Ramos (cell line): ENCODE data around the gene SBNO2.

Experiments
- in situ Hi-C: fragments of 300-500 bp; cut with MboI; formaldehyde crosslinking; loops from one replicate; pipeline ENCODE4 v1.14.3; 2022; ENCODE audit warnings: low sequenced_read_pairs; ENCODE audit not compliant: unreplicated experiment

SBNO2 gene

GRCh38 chr19:1093811-1094553, 80.1 kb downstream of the SBNO2 start:
- in situ Hi-C loops: no loop called here

GRCh38 chr19:1093330-1093729, 80.7 kb downstream of the SBNO2 start:
- in situ Hi-C loops: no loop called here

DNA sequence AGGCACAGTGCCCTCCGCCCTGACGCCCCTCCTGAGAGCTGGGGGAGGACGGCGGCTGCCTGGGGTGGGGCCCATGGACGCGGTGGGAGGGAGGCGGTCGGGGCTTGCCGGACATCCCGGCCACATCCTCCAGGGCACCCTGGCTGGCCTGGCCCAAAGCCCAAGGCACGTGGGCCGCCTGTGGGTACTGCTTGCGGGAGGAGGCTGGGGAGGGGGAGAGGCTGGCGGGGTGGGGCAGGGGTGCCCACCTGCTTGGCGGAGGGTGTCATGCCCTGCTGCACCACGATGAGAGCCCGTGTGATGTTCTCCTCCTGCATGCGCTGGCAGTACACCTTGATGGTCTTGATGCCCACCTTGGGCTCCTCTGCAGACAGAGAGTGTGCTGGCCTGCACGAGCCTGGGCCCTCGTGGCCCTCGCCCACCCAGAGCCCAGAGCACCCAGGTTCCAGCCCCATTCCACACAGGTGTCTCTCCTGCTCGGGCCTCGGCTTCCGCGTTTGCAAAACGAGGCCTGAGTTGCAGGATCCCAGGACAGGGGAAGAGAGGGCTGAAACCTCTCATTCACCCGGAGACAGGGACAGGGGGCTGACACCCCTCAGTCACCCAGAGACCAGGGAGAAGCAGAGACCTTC, 82.4 kb downstream of the SBNO2 start:
- in situ Hi-C loops: no loop called here

GRCh38 chr19:1090731-1091543, 83.1 kb downstream of the SBNO2 start:
- in situ Hi-C loops: no loop called here

- in situ Hi-C loops: no loop called here
Observed at GRCh38 chr19:1089891-1090290, 84.2 kb downstream of the SBNO2 start.

DNA sequence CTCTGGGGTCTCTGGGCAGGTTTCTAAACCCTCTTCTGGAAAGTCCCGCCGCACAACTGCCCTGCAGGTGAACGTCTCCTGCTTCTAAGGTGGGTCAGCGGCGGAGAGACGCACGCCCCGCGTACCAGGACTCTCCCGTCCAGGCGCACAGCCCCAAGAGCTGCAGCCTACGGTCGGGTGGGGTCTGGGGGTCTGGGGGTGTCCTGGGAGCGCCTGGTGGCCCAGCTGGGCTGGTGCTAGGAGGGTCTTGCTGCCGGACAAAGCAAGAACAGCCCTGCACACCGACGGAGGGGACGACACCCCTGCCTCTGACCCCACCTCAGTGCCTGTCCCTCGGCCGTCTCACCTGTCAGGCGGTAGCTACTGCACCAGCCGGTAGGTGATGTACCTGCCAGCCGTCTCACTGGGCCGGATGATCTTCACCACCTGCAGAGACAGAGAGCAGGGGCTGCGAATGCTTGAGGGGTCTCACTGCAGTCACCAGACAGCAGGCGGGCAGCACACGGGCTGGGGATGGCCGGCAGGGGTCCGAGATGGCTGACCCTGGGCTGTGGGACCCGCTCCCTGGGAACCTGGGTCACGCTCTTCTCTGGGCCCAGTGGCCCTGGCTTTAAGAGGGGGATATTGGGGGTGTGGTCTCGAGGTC, 84.8 kb downstream of the SBNO2 start:
- in situ Hi-C loops: no loop called here

GRCh38 chr19:1088416-1089010, 85.6 kb downstream of the SBNO2 start:
- in situ Hi-C loops: no loop called here

GRCh38 chr19:1087813-1088415, 86.2 kb downstream of the SBNO2 start:
- in situ Hi-C loops: no loop called here

DNA sequence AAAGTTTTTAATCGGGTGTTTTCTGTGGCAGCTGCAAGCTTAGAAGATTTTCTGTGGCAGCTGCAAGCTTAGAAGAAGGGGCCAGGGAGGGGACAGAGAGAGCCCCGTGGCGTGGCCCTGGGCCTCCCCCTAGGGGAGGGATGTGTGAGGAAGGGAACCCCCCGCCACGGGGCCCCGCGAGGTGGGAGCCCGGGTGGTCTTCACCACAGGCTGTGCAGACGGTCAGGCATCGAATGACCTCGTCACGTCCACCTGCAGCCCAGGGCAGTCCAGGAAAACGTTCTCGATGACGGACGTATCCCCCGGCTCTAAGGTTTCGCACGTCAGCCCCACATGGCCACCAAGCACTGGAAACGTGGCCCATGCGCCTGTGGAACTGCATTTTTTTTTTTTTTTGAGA, 87.5 kb downstream of the SBNO2 start:
- in situ Hi-C loops: no loop called here

GRCh38 chr19:1085676-1086442, 88.2 kb downstream of the SBNO2 start:
- in situ Hi-C loops: no loop called here

DNA sequence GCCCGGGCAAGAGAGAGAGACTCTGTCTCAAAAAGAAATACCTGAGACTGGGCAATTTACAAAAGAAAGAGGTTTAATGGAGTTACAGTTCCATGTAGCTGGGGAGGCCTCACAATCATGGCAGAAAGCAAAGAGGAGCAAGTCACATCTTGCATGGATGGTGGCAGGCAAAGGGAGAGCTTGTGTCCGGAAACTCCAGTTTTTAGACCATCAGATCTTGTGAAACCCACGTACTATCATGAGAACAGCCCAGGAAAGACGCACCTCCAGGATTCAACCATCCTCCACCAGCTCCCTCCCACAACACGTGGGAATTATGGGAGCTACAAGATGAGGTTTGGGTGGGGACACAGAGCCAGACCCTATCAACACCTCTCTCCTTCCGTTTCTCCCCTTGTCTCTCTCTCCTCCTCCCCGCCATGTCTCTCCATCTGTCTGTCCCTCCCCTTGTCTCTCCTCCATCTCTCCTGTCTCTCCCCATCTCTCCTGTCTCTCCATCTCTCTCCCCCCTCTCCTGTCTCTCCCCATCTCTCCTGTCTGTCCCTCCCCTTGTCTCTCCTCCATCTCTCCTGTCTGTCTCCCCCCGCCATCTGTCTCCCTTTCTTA, 88.9 kb downstream of the SBNO2 start:
- in situ Hi-C loops: no loop called here

GRCh38 chr19:1084024-1084868, 89.8 kb downstream of the SBNO2 start:
- in situ Hi-C loops: no loop called here

DNA sequence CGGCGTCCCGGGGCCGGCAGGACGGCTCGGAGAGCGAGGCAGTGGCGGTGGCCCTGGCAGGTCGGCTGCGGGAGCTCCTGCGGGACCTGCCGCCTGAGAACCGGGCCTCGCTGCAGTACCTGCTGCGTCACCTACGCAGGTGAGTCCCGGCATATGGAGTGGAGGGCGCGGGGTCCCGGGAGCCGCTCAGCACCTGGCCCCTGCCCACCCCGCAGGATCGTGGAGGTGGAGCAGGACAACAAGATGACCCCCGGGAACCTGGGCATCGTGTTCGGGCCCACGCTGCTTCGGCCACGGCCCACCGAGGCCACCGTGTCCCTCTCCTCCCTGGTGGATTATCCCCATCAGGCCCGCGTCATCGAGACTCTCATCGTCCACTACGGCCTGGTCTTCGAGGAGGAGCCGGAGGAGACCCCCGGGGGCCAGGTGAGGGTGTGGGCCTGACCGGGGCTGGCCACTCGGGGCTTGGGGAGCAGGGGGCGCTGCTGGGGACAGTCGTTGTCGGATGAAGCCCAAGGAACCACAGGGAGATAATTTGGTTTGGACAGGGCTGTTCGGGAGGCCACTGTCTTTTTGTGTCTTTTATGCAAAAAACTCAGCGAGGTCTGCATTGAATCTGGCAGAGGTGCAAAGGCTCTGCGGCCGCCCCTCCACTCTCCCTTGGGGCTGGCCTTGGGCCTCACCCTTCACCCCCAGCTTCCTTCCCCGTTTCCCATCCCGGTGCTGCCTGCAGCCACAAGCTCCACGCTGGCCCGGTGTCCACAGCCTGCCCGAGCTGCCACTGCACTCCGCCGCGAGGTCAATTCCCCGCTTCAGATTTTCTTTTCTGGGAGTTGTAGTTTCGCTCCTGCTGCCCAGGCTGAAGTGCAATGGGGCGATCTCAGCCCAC, 90.9 kb downstream of the SBNO2 start:
- in situ Hi-C loops: no loop called here

DNA sequence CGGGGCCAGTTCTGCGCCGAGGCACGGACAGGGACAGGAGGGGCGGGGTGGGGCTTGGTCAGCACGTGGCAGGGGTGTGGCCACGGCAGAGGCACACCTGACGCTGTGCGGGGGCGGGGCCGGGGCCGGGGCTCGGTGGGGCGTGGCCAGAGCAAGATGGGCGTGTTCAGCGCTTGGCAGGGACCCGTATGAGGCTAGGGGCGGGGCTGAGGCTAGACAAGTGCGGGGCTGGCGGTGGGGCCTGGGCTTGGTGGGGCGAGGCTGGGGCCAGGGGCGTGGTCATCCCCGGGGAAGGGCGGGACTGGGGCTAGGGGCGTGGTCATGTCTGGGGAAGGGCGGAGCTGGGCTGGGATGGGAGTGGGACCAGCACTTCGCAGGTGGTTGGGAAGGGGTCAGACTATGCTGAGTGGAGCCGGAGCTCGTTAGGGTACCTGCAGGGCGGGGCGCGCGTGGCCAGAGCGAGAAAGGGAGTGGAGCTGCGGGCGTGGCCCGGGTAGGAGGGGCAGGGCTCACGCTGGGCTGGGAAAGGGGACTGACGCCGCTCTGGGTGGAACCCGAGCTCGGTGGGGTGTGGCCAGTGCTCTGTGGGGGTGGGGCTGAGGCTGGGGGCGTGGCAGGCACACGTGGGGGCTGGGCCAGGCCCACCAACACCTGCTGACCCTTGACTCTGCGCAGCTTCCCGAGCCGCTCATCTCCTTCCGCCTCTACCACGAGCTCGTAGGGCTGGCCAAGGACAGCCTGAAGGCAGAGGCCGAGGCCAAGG, 91.7 kb downstream of the SBNO2 start:
- in situ Hi-C loops: no loop called here

GRCh38 chr19:1081301-1082164, 92.5 kb downstream of the SBNO2 start:
- in situ Hi-C loops: no loop called here
